Thyroid gland (tissue), 4 donors: ENCODE measurements around the gene BEAN1. TPM values are rescaled to one million over a fixed set of nuclear protein-coding genes. Genes with fewer than 3 reads are reported as not detected.

Experiments
- DNase-seq, 2 donors: peaks; one replicate each; pipeline ENCODE4 v3.0.0-alpha.2; 2019
- H3K27ac ChIP-seq, 3 donors: fragments of 200-600 bp; sonication (generic); 1 replicate in 2 of 3; 2 replicates in 1 of 3; pipeline ENCODE4 v1.5.1; 2016 to 2019; ENCODE audit warnings: mild to moderate bottlenecking in 1 of 3, moderate library complexity in 1 of 3
- H3K27me3 ChIP-seq: fragments of 200-600 bp; sonication (generic); one replicate; pipeline ENCODE4 v1.5.1; 2019
- H3K36me3 ChIP-seq, 2 donors: fragments of 200-600 bp; sonication (generic); one replicate each; pipeline ENCODE4 v1.5.1; 2016 to 2019
- H3K4me1 ChIP-seq, 2 donors: fragments of 200-600 bp; sonication (generic); one replicate each; pipeline ENCODE4 v1.5.1; 2017 to 2019
- H3K4me3 ChIP-seq, 3 donors: fragments of 200-600 bp; sonication (generic); replicated peaks in 1 of 3; 1 replicate in 2 of 3; 2 replicates in 1 of 3; pipeline ENCODE4 v1.5.1; 2016; ENCODE audit warnings: mild to moderate bottlenecking in 1 of 3
- H3K9me3 ChIP-seq: fragments of 200-600 bp; sonication (generic); one replicate; pipeline ENCODE4 v1.5.1; 2017
- POLR2A ChIP-seq, 2 donors: fragments of 450-650 bp; IDR thresholded peaks; one replicate each; pipeline ENCODE4 v1.6.1; 2017; ENCODE audit warnings: antibody characterized with exemption in 2 of 2, mild to moderate bottlenecking in 2 of 2, moderate library complexity in 1 of 2
- WGBS, 2 donors: methylation state at CpG; one replicate each; pipeline ENCODE4 v1.1.5; 2017; 5-methylcytosine and 5-hydroxymethylcytosine counted together
- intact Hi-C: fragments of 100-400 bp; cut with DNase I; formaldehyde crosslinking; loops from one replicate; pipeline ENCODE4 v1.15.1; 2023
- total RNA-seq, 4 donors: library from RNA; depleted of rRNA; stranded (reverse); fragments of >200 nt; gene quantifications; one replicate each; pipeline ENCODE4 v1.2.3, GENCODE V29; 2016
- TF ChIP-seq, protein P1 (sequence below), 6 experiments: fragments of 200-600 bp in 3 of 6; fragments of 450-650 bp in 3 of 6; sonication (generic) in 3 of 6; IDR thresholded peaks; one replicate each; pipeline ENCODE4 v1.5.1; 2016 to 2019; ENCODE audit warnings: antibody characterized with exemption in 6 of 6, mild to moderate bottlenecking in 2 of 6, inconsistent platforms in 1 of 6, moderate library complexity in 1 of 6

Gene BEAN1
- total RNA-seq, 4 donors from 2014 or later: 0.38 to 0.54 TPM; not detected in 2

DNA sequence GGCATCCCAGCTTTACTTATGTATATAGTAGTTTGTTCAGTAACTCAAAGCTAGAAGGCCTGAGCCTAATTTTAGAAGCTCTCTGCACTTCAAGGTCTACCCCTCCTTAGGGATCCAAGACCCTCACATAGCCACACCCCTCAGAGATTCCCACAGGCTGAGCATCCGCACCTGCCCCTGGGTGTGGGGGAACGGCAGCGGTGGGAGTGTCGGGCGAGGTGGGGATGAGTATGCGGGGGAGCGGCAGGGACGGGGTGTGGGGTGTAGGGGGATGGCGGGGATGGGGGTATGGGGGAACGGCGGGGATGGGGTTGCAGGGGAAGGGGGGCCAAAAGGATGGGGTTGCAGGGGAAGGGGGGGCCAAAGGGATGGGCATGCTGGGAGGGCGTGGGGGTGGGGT, 24.9 kb upstream of the BEAN1 start:
- no peaks in the 10 kb centered on the region for H3K9me3 ChIP-seq
- H3K27ac ChIP-seq: no peak overlapping the region
- peaks cover 0 to 12% of the 10 kb centered on the region in 2 donors for H3K4me1 ChIP-seq
- no peak for TF ChIP-seq POLR2A (IDR thresholded peaks at IDR 0.05)
- TF ChIP-seq, protein P1, sequence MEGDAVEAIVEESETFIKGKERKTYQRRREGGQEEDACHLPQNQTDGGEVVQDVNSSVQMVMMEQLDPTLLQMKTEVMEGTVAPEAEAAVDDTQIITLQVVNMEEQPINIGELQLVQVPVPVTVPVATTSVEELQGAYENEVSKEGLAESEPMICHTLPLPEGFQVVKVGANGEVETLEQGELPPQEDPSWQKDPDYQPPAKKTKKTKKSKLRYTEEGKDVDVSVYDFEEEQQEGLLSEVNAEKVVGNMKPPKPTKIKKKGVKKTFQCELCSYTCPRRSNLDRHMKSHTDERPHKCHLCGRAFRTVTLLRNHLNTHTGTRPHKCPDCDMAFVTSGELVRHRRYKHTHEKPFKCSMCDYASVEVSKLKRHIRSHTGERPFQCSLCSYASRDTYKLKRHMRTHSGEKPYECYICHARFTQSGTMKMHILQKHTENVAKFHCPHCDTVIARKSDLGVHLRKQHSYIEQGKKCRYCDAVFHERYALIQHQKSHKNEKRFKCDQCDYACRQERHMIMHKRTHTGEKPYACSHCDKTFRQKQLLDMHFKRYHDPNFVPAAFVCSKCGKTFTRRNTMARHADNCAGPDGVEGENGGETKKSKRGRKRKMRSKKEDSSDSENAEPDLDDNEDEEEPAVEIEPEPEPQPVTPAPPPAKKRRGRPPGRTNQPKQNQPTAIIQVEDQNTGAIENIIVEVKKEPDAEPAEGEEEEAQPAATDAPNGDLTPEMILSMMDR (IDR thresholded peaks at IDR 0.05): no peak
- peaks cover 0 to 6% of the 10 kb centered on the region in 2 donors for H3K36me3 ChIP-seq
- DNase-seq: no peak
- no peaks in the 10 kb centered on the region for H3K27me3 ChIP-seq
- 89 to 97% methylated on average over 6 to 8 of the region's 12 CpGs for WGBS, 2 donors
- intact Hi-C loops: no loop called here
- H3K4me3 ChIP-seq: no peak overlapping the region

DNA sequence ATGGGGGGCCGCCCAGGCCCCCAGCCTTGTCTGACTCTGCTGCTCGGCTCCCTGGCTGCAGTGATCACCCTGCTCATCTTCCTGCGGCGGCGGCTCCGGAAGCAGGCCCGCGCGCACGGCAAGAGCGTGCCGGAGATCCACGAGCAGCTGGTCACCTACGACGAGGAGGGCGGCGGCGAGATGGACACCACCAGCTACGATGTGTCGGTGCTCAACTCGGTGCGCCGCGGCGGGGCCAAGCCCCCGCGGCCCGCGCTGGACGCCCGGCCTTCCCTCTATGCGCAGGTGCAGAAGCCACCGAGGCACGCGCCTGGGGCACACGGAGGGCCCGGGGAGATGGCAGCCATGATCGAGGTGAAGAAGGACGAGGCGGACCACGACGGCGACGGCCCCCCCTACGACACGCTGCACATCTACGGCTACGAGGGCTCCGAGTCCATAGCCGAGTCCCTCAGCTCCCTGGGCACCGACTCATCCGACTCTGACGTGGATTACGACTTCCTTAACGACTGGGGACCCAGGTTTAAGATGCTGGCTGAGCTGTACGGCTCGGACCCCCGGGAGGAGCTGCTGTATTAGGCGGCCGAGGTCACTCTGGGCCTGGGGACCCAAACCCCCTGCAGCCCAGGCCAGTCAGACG, 24.4 kb upstream of the BEAN1 start:
- no peak for DNase-seq
- H3K4me3 ChIP-seq: no peak overlapping the region
- H3K27me3 ChIP-seq: no peaks in the 10 kb centered on the region
- H3K36me3 ChIP-seq: peaks cover 0 to 6% of the 10 kb centered on the region in 2 donors
- H3K27ac ChIP-seq: no peak overlapping the region
- TF ChIP-seq, protein P1 (IDR thresholded peaks at IDR 0.05): no peak
- TF ChIP-seq POLR2A (IDR thresholded peaks at IDR 0.05): no peak
- H3K9me3 ChIP-seq: no peaks in the 10 kb centered on the region
- intact Hi-C loops: no loop called here
- peaks cover 0 to 13% of the 10 kb centered on the region in 2 donors for H3K4me1 ChIP-seq
- 92 to 93% methylated on average over 38 to 45 of the region's 61 CpGs for WGBS, 2 donors

DNA sequence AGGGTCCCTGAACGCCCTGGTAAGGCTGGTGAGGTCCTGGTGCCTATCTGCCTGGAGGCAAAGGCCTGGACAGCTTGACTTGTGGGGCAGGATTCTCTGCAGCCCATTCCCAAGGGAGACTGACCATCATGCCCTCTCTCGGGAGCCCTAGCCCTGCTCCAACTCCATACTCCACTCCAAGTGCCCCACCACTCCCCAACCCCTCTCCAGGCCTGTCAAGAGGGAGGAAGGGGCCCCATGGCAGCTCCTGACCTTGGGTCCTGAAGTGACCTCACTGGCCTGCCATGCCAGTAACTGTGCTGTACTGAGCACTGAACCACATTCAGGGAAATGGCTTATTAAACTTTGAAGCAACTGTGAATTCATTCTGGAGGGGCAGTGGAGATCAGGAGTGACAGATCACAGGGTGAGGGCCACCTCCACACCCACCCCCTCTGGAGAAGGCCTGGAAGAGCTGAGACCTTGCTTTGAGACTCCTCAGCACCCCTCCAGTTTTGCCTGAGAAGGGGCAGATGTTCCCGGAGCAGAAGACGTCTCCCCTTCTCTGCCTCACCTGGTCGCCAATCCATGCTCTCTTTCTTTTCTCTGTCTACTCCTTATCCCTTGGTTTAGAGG, 23.5 kb upstream of the BEAN1 start:
- intact Hi-C loops: no loop called here
- Histone ChIP-seq H3K9me3 (no peaks in the 10 kb centered on the region), H3K4me3 (no peak overlapping the region), H3K4me1 (peaks cover 0 to 13% of the 10 kb centered on the region in 2 donors), H3K27ac (no peak overlapping the region), H3K27me3 (no peaks in the 10 kb centered on the region), H3K36me3 (peaks cover 0 to 4% of the 10 kb centered on the region in 2 donors)
- no peak for TF ChIP-seq POLR2A (IDR thresholded peaks at IDR 0.05)
- TF ChIP-seq, protein P1 (IDR thresholded peaks at IDR 0.05): no peak
- WGBS, 2 donors: 74 to 95% methylated on average over 4 to 5 of the region's 5 CpGs
- DNase-seq: no peak

DNA sequence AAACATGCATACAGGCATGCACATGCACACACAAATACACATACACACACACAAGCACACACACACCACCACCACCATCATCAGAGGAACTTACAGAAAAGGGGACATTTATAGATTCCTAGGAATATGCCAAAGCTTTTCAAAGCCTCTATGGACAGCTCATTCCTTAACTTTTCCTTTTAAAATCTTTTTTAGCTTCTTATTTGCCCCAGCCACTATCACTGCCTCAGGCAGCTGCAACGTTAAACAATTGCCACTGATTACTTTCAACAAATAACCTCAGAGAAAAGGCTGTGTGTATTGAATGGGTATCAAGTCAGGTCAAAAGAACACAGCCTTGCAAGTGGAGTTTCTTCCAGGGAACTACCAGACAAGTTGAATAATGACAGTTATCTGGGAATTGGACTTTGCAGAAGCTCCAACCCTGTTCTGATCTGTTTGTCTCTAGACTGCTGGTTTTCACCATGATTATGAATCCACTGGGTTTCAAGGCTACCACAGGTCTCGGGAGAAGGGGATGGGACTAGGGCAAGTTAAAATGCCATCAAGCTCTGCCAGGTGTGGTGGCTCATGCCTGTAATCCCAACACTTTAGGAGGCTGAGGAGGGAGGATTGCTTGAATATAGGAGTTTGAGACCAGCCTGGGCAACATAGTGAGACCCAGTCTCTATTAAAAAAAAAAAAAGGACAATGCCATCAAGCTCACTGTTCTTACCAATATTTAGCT, 21.9 kb upstream of the BEAN1 start:
- intact Hi-C loops: loop anchor here (5.0 kb wide), 2 partner anchors 77 to 197 kb away; partner anchors contain the start of gene CMTM3

More for the DNA sequence above, 21.9 kb upstream of the BEAN1 start:
- peaks cover 0 to 13% of the 10 kb centered on the region in 2 donors for H3K4me1 ChIP-seq
- WGBS, 2 donors: 86 to 90% methylated on average over 2 of the region's 2 CpGs
- H3K4me3 ChIP-seq: no peak overlapping the region
- H3K27me3 ChIP-seq: no peaks in the 10 kb centered on the region
- TF ChIP-seq POLR2A (IDR thresholded peaks at IDR 0.05): no peak
- TF ChIP-seq, protein P1 (IDR thresholded peaks at IDR 0.05): no peak
- no peaks in the 10 kb centered on the region for H3K9me3 ChIP-seq
- H3K27ac ChIP-seq: no peak overlapping the region
- no peak for DNase-seq
- no peaks in the 10 kb centered on the region for H3K36me3 ChIP-seq
